ENCODE results near the gene MTHFD1L.
"Not testable (repeated sequence)": the region's sequence is repeated elsewhere in the genome, so short reads cannot be mapped to it uniquely, and the experiment has no call there.

The MTHFD1L gene

DNA sequence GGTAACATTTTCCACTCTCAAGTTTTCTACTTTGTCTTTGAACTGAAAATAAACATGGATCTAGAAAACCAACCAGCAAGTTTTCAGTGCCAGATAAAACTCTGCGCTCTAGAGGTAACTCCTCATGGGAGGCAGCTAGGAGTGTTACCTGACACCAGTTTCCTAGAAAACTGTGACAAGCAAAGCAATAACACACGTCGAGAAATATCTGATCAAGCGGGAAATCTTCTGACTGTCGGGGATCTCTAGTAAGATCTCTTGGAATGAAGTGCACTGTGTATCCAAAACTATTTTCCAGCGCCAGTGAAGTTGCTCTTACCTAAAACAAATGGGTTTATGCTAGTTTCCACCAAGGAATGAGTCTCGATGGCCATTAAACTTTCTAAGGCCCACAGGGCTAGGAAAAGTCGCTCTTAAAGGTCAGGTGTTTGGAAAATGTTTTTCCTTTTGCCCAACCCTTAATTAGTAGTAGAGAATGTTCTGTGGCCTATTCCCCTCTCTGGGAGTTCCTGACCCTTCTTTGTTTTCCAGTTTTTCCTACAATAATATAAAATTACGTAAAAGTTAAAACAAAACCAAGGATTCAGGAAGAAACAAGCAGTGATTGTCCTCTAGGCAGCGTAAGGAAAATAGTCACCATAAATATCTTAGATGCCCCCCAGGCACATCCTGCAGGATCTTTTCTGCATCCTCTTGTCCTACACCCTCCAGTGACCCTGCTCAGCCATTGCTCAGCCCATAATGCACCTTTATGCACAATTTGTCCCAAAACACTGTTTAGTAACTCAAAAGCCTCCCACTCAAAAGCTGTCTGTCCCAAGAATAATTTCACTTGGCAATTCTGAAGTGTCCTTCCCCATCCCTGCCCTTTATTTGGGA lies 236.6 kb downstream of the MTHFD1L start:
- DNase-seq = no peak

DNA sequence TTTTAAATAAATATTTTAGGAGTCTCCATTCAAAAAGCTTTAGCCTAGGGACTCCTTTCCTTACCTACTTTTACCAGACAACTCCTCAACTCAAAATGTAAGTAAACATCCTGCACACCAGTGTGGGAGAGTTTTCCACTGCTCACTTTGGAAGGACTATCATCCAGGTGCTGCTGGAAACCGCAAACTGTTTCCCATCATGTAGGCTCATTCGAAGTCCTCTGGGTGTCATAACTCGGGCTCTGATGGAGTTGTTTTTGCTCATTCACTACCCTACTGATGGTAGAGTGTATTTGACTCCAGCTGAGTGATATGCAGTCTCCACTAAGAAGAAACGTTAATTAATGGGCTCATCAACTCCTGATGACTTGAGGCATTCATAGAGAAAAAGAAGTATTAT lies 237.8 kb downstream of the MTHFD1L start:
- DNase-seq = no peak

DNA sequence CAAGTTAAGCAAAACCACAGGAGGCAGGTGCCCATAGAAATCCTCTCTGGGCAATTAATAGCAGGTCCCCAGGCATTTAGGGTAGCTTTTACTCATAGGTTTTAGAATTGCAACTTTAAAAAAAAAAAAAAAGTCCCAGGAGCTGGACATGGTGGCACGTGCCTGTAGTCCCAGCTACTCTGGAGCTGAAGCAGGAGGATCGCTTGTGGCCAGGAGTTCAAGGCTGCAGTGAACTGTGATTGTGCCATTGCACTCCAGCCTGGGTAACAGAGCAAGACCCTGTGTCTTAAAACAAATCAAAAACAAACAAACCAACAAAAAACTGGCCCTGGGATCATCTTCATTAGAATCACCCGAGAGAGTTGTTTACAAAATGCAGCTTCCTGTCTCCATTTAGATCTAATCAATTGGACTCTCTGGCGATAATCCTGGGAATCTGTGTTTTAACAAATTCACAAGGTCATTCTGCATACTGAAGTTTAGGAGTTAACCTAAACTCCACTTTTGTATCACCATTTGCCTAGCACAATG lies 242.5 kb downstream of the MTHFD1L start:
- no peak for DNase-seq

DNA sequence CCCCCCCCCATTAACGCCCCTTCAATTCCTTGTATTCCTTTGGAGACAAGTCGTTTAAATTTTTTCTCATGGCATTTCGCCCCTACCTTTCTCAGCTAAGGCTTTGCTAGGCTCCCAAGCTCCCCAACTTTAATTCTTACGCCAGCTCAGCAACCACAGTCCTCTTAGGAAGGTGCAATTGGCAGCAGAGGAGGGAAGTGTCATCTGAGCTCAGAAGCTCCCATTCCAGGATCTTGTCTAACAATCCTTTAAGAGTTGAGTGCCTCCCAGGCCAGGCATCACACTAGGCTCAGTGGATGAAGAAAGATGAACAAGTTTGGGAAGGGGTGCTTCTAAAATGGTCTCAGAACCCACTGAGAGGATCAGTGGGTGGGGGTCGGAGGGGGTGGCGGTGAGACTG lies 243.0 kb downstream of the MTHFD1L start:
- no peak for DNase-seq

DNA sequence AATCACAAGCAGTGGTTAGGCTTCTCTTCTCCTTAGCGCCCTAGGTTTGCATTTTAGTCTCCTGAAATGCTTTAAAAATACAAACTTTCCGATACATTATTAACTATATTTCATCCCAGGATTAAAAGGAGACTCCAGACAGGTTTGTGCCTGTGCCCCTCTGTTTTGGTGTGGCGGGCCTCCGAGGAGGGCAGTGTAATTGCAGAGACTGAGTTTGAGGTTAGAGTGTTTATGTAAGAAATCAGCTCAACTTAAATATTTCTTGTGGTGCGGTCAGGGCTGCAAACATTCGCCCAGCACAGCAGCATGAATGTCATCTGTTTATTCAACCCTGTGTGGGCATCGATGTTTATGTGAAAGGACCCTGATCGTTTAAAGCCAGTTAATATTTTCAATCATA lies 243.9 kb downstream of the MTHFD1L start:
- DNase-seq = no peak

DNA sequence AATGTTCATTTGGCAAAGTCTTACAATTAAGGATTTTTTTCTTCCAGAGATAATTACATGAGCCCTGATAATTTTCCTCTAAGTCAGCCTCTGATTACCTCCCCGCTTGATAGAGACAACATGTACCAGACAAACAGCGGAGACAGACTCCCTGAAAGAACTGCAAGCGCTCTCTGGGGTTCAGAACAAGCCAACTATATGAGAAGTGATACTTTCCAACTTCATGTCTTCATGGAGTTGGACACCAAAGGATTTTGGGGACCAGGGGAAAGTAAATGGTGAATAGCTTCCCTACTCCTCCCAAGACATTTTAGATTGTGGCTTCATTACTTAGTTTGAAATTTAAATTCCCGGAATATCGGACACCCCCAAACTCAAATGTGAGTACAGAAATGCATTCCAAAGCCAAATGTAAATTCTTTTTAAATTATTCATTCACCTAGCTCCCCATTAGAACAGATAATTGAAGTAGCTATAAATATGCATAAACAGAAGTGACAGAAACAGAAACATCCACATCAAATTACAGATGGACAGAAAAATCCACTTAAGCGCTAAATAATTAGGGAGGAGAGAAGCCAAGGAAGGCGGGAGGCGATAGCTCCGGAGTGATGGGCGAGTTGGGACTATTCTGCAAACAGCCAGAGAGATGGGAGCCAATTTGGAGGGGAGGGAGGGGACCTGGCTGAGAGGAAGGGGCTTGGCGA lies 244.5 kb downstream of the MTHFD1L start:
- DNase-seq = no peak

DNA sequence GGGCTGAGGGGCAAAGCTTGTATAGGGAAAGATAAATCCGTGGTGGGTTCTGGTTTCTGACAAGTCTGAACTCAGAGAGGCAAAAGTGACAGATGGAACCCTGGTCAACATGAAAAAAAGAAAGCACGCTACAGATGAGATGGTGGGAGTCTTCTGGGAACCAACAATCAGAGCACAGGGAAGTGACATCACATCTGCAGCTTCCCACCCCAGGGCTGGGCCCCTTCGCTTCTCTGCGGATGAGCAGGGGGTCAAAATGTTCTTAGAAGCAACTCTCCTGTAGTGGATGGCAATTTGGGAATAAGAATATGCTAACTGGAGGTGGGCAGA lies 245.0 kb downstream of the MTHFD1L start:
- DNase-seq = no peak

DNA sequence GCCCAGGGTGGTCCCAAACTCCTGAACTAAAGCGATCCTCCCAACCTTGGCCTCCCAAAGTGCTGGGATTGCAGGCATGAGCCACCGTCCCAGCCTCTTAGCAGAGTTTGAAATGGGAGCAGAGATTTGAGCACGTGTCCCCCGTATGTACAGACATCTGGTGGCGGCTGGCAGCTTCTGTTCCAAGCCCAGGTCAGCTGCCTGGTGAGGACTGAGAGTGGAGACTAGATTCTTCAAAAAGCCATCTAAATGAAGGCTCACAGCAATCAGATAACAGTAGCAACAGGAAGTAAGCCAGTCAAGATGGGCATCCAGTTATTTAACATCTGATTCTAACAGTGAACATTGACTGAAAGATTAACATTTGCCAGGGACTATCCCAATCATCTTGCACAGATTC lies 246.2 kb downstream of the MTHFD1L start:
- DNase-seq = no peak

DNA sequence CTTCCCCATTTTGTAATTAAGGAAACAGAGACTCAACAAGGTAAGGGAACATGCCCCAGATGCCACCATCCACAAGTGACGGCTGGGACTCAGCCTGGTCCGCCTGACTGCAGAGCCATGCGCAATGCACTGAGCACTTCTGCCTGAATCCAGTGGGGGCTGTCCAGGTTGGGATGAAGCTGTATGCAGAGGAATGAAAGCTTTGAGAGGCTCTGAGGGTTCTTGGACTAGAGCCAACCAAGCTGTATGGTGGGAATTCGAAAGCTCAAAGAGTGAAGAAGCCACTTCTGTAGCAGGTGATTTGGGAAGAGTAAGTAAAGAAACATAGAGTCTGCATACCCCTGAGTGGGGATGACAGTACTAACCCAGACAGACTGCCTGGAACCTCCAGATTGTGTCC lies 246.6 kb downstream of the MTHFD1L start:
- no peak for DNase-seq

DNA sequence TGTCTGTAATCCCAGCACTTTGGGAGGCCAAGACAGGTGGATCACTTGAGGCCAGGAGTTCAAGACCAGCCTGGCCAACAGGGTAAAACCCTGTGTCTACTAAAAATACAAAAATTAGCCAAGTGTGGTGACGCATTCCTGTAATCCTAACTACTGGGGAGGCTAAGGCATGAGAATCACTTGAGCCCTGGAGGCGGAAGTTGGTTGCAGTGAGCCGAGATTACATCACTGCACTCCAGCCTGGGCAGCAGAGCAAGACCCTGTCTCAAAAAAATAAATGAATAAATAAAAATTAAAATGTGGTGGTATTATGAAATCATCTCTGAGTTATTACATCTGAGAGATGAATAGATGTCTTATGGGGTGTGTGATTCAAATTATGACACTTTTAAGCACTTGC lies 247.4 kb downstream of the MTHFD1L start:
- DNase-seq = not testable (repeated sequence)

DNA sequence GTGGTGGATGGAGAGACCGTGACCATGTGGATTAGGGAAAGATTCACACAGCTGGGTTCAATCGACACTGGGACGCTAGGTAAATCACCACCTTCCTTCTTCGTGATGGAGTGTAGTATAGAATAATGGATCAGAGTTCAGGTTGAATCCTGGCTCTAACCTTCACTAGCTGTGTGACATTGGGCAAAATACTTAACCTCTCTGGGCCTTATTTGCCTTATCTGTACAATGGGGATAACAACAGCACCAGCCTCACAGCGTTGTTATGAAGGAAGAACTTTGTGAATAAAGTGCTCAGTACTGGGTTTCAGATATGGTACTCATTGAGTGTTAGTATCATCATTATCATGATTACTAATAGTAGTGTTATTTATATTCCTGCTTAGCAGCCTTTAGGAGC lies 248.1 kb downstream of the MTHFD1L start:
- DNase-seq = no peak

DNA sequence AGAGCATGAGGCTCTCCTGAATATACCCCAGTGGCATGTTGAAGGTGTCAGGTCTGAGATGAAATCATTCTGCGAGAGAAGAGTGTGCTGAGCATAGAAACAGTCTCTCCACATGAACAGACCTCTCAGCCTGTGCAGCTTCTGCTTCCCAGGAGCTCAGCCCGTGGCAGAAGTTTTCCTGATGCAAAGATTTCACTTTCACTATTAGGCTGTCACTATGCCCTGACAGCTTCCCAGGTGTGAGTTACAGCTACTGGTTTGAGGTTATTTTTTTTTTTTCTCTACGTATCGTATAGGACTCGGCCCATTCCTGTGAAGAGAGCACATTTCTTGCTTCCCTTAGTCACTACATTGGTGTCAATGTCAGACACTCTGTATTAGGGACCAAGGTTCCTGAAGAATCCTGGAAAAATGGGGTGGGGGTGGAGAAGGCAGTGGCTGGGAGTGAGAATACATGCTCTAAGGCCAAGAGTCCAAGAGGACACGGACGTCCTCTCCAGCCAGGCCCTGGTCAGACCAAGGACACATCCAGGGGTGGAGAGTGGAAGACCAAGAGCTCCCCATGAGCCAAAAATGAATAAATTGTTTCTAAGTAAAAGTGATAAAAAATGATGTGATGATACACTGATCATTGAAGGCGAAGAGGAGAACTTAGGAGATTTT lies 253.1 kb downstream of the MTHFD1L start:
- DNase-seq = no peak

DNA sequence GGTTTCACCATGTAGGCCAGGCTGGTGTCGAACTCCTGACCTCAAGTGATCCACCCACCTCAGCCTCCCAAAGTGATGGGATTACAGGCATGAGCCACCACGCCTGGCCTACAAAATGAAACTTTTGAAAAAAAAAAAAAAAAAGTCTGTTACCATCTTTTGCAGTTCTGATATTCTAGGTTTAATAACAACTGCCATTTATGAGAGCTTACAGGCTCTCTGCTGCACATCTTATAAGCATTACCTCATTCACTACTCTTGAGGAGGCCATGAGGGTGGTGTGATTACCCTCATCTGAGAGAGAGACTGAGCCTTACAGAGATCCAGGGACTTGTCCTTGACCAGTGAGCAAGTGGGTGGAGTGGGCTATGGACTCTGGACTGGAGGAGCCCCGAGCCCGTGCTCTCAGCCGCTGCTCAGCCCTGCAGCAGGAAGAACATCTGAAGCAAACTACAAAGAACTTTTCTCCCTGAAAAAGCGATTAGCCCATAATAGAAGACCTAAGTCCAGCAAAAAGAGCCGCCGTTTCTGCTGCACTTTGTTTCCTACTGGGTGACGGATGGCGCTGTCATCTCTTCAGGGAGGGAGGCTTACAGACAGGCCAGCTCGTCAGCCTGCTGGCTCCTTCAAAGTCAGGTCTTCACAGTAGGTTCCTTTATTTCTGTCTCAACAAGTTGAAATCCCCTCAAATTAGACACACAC lies 254.5 kb downstream of the MTHFD1L start:
- no peak for DNase-seq

DNA sequence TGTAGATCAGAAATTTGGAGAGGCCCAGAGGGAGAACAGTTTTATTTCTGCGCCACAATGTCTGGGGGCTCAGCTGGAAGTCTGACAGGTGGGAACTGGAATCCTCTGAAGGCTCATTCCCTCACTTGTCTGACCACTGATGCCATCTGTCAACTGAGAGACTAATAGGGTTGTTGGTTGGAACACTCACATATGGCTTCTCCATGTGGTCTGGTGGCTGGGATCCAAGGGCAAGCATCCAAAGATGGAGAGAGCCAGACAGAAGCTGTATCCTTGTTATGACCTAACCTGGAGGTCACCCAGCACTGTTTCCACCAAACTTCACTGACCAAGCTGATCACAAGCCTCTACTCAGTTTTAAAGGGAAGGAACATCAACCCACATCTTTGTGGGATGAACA lies 256.4 kb downstream of the MTHFD1L start:
- DNase-seq = no peak

DNA sequence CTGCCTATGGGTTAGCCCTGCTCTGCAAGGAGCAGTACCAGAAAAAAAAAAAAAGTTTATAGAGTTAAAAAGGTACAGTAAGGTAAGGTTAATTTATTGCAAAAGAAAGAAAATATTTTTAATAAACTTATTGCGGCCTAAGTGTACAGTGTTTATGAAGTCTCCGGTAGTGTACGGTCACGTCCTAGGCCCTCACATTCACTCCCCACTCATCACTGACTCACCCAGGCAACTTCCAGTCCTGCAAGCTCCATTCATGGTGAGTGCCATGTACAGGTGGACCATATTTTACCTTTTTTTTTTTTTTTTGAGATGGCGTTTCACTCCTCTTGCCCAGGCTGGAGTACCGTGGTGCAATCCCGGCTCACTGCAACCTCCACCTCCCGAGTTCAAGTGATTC lies 258.1 kb downstream of the MTHFD1L start:
- not testable (repeated sequence) for DNase-seq

DNA sequence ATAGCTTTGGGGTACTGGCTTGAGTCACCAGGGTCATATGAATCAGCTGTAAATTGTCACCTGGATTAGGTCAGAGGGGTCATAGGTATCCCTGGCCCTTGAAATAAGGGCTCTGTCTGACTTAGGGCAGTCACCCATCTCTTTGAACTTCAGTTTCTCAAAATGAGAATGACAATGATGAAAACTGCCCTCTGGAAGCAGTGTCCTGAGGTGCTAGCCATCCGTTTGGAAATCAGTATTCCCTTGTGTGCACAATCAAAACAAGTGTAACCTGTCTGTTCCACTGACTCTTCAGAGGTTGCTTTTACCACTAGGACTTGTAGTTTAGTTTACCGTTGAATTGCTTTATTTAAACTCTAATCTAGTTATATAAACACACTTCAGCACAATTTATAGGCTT lies 259.7 kb downstream of the MTHFD1L start:
- not testable (repeated sequence) for DNase-seq

DNA sequence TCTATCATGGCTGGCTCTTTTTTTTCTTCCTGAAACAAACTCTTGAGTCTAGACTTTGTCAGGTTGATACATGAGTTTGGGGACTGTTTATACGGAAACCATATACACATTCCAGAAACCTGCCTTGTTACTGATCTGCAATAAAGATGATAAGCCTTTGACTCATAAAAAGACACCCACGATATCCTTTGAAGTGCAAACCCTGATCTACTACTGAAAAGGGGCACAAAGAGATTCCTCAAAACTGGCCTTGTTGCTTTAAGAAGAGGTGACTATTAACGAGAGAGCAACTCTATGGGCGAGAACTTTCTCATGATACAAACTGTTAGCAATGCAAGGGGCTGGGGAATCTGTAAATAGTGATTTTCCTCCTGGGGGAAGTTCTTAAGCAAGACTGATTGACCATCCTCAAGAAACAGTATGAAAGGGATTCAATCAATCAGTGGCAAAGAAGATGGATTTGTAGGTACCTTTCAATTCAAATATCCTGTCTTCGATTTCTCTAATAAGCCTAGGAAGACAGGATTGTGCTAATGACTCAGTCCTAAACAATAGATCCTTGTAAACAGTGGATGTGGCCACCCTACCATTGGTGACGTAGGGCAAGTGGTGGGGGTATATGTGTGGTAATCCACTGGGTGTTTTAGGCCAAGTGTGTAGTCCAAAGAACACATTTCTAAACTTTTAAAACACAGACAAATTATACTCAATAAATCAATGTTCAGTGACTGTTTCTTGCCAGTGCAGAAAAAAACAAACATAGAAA lies 260.3 kb downstream of the MTHFD1L start:
- not testable (repeated sequence) for DNase-seq

DNA sequence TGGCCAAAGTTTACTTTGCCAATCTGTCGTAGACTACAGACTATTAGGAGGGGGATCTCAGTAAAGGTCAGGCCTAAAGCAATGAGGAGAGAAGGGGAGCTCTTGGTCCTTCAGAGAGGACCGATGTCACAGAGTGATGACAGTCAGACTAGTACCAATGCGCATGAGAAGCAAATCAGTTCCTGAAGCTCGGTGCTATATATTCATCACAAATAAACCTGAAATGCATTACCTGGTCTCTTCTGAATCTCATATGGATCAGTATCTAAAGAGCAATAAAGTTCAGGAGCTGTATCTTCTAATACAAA lies 260.9 kb downstream of the MTHFD1L start:
- DNase-seq = not testable (repeated sequence)

DNA sequence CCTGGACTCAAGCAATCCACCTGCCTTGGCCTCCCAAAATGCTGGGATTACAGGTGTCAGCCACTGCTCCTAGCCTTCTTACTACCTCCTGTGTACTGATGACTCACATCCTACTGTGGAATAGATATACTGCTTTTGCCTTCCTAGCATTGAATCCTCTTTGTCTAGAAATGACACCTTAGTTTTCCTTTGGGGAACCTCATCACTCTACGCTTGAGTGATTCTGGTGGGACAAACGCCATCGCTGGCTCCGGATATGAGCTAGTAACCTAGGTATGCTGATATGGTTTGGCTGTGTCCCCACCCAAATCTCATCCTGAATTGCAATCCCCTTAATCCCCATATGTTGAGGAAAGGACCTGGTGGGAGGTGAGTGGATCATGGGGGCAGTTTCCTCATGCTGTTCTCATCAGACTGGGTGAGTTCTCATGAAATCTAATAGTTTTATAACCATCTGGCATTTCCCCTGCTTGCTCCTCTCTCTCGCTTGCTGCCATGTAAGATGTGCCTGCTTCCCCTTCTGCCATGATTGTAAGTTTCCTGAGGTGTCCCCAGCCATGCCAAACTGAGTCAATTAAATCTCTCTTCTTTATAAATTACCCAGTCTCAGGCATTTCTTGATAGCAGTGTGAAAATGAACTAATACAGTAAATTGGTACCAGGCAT lies 261.8 kb downstream of the MTHFD1L start:
- not testable (repeated sequence) for DNase-seq

DNA sequence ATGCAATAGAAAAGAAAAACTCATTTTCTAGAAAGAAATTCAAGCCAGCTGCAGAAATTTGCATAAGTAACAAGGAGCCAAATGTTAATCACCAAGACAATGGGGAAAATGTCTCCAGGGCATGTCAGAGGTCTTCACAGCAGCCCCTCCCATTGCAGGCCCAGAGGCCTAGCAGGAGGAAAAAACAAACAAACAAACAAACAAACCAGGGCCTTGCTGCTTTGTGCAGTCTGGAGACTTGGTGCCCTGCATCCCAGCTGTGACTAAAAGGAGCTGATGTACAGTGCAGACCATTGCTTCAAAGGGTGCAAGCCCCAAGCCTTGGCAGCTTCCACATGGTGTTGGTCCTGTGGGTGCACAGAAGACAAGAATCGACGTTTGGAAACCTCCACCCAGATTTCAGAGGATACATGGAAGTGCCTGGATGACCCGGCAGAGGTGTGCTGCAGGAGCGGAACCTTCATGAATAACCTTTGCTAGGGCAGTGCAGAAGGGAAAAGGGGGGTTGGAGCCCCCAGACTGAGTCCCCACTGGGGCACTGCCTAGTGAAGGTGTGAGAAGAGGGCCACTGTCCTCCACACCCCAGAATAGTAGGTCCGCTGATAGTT lies 263.4 kb downstream of the MTHFD1L start:
- no peak for DNase-seq

DNA sequence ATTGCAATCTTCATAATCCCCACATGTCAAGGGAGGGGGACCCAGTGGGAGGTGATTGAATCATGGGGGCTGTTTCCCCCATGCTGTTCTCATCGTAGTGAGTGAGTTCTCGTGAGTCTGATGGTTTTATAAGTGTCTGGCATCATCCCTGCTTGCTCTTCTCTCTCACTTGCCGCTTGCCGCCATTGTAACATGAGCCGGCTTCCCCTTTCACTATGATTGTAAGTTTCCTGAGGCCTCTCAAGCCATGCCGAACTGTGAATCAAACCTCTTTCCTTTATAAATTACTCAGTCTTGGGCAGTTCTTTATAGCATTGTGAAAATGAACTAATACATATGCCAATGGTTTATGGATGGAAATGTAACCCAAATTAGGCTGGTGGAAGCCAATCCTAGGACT lies 264.8 kb downstream of the MTHFD1L start:
- no peak for DNase-seq
